NCI-H2107 (cell line): Measurements from ENCODE around the gene ENPP7.

Experiments used
- DNase-seq: peaks from one replicate; lab custom pipeline; 2025; lab: John Stamatoyannopoulos, UW

Gene ENPP7

DNA sequence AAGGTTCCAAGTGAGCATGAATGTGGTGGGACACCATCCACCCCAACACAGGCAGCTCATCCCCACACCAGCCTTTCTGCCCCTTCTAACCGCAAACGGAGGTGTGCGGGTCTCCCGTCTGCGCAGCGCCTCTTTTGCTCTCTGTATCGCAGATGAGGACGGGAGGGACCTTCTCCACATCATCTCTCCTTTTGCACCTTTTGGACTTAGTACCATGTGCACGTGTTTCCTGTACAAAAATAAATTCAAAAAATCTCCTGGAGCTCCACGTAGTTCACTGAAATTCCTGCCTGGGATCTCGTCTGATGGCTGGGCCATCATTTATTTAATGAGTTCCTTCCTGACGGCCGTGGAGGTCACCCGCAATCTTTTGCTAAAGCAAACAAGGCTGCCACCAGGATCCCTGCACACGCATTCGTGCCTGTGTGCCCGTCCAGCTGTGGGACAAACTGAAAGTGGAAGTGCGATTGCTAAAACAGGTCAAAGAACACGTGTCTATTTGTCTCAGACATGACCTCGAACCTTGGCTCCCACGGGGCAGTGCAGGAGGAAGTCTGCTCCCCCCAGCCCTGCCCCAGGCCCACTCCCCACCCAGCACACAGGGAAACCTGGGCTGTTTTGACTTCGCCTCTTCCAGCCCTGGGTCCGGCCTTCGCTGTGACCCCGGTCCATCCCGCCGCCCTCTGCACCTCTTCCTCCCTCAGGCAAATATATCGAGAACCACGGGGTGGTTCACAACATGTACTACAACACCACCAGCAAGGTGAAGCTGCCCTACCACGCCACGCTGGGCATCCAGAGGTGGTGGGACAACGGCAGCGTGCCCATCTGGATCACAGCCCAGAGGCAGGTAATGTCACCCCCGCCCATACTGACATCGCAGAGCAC is 2.3 kb downstream of the ENPP7 start:
- no peak for DNase-seq

DNA sequence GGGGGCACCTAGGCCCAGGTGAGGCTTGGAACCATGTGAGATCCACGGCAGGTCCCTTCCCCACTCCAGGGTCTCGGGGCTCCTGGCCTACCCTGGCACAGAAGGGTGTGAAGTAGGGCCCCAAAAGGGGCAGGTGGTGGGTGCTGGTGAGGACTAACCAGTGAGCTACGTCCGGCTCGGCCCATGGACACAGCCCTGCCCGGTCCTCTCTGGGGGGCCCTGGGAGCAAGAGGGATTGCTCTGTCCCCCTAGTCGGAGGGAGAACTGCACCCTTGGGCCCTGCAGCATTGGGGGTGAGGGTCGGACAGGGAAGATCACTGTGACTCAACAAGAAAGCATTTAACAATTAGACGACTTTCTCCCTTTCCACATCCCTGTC is 2.9 kb downstream of the ENPP7 start:
- DNase-seq, result no peak

DNA sequence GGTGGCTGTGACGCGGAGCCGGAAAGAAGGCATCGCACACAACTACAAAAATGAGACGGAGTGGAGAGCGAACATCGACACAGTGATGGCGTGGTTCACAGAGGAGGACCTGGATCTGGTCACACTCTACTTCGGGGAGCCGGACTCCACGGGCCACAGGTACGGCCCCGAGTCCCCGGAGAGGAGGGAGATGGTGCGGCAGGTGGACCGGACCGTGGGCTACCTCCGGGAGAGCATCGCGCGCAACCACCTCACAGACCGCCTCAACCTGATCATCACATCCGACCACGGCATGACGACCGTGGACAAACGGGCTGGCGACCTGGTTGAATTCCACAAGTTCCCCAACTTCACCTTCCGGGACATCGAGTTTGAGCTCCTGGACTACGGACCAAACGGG is 4.4 kb downstream of the ENPP7 start:
- DNase-seq, result no peak

DNA sequence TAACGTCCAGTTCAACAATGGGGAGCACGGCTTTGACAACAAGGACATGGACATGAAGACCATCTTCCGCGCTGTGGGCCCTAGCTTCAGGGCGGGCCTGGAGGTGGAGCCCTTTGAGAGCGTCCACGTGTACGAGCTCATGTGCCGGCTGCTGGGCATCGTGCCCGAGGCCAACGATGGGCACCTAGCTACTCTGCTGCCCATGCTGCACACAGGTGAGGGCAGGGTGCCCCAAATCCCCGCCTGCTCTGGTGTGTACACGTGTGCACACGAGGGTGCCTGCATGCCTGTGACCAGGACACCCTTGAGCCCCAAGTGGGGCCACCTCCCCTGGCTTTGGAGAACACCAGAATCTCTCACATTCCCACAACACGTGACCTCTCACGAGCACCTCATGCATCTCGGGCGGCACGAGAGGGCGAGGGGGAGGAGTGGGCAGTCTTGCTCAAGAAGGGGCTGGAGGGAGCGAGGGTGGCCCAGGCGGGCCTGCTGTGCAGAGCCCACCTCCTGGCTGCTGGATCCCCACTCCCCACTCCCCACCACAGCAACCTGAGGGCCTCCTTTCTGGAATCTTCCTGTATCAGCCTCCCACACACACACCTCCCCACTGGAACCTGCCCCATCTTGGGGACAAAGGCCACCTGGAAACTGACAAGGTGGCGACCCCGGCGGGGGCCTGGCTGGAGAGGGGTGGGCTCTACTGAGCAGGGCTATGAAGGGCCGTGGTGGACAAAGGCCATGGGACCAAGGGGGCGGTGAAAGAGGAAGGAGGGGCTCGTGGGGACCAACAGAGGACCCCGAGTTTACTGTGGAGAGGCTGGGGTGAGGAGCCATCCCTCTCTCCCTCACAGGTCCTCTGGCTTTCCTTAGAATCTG is 6.5 kb downstream of the ENPP7 start:
- no peak for DNase-seq

DNA sequence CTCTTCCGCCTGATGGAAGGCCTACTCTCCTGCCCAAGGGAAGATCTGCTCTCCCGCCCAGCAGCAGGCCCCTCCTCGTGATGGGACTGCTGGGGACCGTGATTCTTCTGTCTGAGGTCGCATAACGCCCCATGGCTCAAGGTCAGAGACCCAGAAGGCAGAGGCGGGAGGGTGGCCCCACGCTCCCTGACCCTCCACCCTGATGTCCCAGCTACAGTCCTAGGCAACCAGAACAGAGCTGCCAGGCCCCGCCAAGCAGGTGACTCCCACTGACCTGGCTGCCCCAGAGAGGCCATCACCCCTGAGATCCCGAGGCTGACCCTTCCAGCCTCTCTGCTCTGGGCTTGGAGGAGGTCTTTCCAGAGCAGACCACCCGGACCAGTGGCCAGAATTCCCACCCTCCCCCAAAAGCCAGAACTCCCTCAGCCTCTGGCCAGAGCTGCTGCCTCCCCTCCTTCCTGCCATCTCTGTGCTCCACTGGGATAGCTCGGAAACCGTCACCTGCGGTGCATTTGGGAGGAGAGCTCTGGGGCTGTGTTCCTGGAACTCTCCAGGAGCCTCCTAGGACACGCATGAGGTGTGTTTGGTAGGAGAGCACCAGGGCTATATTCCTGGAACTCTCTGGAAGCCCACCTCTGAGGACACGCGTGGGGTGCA is 7.3 kb downstream of the ENPP7 start:
- no peak for DNase-seq

DNA sequence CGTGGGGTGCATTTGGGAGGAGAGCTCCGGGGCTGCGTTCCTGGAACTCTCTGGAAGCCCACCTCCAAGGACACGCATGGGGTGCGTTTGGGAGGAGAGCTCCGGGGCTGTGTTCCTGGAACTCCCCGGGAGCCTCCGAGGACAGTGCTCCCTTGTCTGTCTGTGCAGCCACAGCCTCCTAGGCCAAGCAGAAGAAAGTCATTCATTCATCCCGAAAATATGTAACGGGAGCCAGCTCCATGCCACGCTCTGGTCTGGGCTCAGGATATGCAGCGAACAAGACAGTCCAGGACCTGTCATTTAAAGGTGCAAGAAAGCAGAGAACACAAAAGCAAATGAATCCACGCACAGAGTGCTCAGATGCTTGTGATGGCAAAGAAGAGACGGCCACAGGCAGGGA is 7.9 kb downstream of the ENPP7 start:
- no peak for DNase-seq

DNA sequence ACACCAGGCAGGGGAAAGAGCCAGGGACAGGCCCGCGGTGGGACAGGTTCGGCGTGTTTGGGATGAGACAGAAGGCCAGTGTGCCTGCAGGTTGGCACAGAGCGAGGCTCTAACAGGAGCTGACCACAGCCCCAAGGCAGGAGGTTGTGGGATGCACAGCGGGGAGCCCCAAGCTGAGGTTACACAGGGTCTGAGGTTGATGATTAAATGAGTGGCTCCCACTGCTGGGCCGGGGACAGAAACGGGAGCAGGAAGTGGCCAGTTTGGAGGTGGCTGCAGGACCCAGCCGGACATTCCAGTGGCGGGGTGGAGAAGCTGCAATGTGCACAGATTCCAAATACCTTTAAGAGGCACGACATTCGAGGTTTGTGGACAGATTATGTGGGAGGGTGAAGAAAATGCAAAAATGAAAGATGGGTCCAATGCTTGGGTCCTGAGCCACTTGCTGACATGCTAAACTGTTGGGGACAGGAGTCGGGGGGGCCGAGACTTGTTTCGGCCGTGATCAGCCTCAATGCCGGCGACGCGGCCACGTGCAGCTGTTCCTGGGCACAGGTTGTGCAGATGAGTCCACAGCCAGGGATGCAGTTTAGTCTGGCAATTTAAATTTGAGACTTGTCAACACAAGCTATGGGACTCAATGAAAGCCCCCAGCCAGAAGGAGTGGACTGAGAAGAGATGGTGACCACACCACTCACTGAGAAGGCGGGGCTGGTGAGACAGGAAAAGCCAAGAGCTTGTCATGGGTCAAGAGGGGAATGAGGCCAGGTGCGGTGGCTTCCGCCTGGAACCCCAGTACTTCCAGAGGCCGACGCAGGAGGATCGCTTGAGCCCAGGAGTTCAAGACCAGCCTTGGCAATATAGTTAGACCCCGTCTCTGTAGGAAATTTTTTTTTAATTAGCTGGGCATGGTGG is 8.7 kb downstream of the ENPP7 start:
- no peak for DNase-seq

DNA sequence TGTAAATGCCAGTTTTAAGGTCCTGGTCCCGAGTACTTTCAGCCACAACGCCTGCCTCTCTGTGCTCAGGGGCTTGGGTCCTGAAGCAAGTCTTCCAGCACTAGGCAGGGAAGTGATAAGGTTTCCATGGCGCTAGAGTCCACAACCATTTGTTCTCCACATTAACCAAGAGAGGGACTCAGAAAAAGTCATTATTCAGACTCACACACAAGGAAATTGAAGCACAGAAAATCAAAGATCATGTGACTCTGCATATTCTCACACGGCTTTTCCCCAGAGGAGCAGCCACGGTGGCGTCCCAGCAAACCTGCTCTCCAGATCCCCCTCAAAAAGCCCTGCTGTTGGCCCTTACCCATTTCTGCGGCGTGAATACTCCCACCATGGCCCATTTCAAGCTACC is 9.7 kb downstream of the ENPP7 start:
- DNase-seq, result no peak

DNA sequence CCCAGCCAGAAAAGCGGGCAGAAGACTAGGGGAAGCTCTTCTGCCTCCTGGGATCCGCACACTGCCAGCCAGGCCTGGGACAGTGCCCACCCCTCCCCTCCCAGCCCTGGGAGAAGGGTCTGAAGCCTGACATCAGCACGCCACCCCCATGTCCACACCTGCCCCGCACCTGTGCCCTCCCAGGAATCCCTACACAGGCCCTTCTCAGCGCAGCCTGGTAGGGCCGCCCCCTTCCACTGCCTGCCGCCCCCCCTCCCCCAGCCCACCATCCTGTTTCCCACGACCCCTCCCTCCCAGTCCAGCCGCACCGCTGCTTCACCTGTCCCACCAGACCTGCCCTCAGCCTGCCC is 10.6 kb downstream of the ENPP7 start:
- no peak for DNase-seq

DNA sequence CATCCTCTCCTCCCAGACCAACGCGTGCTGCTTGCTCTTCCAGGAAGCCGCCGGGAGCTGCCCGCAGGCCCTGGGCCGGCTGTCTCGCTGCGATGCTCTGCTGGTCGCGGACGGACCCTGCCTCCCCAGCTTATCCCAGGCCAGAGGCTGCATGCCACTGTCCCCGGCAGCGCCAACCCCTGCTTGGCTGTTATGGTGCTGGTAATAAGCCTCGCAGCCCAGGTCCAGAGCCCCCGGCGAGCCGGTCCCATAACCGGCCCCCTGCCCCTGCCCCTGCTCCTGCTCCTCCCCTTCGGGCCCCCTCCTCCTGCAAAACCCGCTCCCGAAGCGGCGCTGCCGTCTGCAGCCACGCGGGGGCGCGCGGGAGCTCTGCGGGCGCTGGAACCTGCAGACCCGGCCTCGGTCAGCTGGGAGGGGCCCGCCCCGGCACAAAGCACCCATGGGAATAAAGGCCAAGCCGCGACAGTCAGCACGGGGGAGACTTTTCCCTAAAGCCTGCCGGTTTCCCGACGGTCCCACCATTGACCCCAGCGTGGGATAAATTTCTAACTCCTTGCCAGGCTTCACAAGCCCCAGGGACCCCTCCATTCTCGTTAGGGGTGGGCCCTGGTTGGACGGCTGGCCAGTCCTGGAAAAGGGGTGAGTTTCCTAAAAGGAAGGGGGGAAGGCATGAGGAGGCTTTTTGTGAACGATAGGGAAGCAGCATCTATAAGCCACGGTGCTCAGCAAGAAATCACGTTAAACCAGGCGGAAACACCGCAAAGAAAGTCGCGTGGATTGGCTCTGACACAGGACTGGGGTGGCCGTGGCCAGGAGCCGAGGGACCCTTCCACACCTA is 11.2 kb downstream of the ENPP7 start:
- DNase-seq, result peak; percentile 47

DNA sequence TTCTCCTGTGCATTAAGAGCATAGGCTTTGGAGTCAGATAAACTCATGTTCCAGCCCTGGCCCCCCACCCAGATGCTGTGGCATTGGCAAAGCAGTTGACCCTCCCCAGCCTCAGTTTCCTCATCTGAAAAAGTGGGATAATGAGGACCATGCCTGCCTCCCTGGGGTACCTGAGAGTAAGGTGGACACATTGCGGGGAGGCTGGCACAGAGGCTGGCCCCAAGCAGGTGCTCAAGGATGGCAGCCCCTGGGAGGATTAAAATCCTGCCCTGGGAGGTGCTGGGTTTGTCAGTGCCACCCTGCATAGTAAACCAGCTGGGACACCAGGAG is 11.8 kb downstream of the ENPP7 start:
- no peak for DNase-seq

DNA sequence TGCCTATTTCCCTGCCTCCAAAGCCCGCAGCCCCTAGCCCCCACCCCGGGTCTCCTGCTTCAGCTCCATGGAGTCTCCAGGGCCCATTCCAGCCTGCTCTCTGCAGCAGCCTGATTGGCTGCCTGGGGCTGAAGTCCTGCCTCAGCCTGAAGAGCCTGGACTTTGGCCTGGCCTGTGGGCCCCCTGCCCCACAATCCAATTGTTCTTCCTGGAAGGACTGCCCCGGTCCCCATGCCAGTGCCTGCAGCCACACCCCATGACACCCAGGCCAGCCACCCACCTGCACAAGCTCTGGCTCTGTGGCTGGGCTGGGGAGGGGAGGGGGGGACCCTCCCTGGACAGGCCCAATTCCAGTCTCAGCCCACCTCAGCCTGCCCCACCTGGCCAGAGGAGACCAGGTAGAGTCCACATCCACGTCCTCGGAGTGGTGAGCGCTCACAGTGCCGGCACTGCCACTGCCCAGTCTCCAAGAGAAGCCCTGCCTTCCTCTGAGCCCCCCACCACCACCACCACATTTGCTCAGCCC is 12.3 kb downstream of the ENPP7 start:
- no peak for DNase-seq

DNA sequence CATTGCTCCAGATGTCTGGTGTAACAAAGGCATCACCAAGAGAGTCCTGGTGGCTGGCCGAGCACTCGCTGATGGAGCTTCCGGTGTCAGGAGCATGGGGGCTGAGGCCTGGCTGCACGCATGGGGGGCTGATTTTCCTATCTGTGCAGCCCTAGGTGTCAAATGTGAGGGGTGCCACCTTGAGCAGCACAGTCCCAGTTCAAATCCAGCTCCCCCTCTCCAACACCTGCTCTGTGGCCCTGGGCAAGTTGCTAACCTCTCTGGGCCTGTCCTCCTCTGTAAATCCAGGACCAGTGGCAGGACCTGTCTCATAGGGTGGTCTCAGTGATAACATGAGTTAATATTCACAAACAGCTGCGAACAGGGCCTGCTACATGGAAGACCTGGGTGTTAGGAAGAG is 12.9 kb downstream of the ENPP7 start:
- no peak for DNase-seq

DNA sequence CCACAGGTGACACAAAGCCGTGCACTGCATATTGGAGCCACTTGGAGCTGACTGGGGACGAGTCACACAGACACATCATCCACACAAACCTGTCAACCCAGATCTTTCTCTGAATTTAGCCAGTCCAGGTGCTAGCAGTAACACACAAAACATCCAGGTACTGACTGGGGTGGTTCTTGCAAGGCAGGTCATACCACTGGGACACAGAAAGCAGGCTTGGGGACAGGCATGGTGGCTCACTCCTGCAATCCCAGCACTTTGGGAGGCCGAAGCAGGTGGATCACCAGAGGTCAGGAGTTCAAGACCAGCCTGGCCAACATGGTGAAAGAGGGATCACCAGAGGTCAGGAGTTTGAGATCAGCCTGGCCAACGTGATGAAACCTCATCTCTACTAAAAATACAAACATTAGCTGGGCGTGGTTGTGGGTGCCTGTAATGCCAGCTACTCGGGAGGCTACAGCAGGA is 14.9 kb downstream of the ENPP7 start:
- DNase-seq, result no peak

DNA sequence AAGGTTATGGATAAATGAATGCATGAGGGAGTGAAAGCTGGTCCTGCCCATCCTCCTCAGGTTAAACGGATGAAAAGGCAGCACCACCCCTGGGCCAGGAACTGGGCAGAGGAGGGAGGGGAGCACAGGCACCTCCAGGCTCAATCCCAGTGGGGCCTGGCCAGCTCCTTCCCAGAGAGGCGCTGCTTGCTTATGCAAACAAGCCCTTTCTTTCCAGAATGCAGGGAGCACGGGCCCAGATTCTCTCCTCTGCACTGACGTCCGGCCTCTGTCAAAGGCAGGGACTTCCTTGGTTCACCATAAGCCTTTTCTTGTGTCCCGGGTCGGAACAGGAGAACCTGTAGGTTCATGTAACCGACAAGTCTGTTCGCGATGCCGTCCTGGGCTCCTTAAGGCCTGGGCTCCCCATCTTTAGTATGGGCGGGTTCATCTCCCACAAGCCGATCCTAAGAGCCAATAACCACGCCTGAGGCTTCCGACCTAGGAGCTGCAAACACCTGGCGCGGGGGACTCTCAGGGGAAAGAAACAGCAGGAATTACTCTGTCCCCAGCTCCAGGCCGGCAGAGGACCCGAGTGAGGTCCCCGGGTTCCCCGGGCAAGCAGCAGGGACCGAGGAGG is 16.3 kb downstream of the ENPP7 start:
- no peak for DNase-seq

DNA sequence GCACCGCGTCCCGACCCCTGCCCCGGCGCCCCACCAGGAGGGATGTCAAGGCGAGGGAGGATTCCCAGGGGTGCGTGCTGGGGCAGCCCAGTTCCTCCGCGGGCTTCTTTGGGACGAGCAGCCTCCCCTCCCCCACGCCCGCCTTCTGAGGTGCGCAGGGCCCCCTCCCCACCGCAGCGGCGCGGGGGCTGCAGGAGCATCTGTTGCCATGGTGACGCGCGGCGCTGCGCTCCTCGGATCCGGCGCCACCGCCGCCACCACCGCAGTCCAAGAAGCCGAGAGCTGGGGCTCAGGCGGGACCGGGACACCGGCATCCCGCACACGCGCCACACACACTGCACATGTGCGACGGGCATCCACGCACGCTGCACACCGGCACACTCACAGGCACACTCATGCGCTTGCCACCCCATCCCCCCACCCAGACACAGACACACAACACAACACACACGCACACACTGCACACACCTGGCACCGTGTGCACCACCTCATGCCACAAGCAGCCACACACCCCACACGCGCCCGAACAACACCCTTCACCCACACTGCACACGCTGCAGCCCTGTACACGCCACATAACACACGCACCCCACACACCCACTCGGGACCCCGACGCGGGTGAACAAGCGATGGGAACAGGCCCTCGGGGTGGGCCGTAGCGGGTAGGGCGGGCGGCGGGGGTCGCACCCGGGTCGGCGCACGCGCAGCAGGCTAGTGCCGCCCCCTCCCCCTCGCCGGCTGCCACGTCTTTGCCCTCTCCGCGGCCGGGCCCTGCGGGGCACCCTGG is 17.0 kb downstream of the ENPP7 start:
- no peak for DNase-seq

DNA sequence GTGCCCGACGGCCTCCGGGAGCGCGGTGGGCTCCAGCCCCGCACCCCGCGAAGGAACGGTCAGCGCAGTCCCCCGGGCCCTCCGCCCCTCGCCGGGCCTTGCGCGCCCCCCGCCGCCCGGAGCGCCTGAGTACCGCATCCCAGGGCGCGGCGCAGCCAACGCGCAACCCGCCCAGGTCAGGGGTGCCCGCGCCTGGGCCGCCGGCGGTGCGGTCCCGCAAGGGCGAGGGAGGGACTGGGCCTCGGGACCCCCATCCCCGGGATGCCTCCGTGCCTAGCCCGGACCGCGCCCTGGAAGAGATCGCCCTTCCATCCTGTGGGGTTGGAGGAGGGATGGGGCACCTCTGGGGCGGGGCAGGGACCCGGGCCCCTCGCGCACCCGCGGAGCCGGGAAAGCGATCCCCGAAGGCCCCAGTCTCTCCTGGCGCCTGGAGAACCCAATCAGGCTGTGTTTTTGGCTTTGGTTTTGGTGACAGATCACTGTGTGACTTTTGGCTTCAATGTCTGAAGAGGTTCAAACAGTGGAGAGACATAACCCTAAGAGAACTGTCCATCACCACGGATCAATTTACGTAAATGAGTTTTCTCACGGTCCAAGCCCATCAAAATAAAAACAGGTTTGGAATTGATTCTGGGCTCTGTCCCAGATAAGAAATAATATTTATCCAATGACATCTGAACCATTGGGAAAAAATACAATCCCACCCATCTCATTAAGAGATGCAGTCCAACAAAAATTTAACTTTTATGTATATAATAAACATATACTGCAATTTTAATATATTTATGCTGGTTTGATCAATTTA is 17.8 kb downstream of the ENPP7 start:
- DNase-seq, result no peak

DNA sequence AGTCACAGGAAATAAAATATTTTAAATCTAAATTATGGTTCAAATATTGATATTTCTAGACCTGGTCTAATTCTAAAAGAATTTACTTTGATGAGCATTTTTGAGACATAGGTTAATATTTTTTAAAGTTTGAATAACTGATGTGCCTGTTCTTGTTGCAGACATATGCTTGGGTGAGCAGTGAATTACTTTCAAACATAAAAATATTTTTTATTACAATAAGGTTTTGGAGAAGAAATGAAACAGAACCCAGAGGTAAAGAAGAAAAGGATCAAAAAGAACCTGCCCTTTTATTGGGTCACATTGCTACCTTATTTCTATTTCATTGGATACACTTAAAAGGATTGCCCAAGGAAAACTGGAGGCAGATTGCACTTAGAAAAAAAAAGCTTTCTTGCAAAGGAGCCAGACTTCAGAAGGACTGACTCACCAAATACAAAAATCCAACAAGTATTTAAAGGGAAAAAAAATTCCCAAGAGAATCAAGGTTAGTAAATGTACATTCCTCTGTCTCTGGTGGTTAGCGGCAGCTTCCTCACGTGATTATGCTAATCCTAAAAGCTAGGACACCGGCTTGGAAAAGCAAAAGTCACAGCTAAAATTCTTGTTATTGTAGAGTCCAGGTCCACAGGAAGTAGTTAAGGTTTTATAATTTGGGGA is 18.5 kb downstream of the ENPP7 start:
- no peak for DNase-seq
